HG03135 (cell line): ENCODE data around the gene MOAP1.
"Not testable (repeated sequence)": the region's sequence is repeated elsewhere in the genome, so short reads cannot be mapped to it uniquely, and the experiment has no call there.

Experiments used
- ATAC-seq: cut with Tn5 transposase; IDR thresholded peaks from one replicate; pipeline ENCODE4 v1.9.1; 2021; ENCODE audit warnings: mild to moderate bottlenecking, moderate library complexity; ENCODE audit not compliant: unreplicated experiment

The MOAP1 gene

DNA sequence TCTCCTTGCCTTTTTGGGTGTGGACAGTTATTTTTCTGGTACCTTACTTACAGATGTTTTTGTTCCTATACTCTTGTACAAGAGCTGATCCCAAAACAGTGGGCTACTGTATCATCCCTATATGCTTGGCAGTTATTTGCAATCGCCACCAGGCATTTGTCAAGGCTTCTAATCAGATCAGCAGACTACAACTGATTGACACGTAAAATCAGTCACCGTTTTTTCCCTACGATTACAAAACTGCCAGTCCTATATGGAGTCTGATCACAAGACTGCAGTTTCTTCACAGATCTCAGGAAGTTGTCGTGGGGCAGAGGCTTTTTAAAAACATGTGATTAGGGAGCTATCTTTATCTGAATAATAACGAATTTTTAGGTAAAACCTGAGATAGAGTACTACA lies 1.8 kb upstream of the MOAP1 start:
- ATAC-seq = no peak

DNA sequence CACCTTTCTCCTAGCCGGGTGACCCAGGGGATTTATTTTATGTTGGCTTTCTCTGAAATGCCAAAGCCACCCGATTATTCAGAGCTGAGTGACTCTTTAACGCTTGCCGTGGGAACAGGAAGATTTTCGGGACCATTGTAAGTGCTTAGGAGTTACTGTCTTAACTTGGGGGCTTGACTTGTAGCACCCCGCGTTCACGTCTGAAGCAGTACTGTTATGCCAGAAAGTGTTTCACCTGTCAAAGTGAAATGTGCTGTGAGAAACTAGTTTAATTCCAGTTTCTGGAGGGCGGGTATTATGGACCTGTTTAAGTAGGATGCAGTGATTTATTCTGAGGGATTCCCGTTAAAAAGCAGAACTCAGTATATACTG lies 638 bp upstream of the MOAP1 start:
- ATAC-seq = peak; percentile 8

DNA sequence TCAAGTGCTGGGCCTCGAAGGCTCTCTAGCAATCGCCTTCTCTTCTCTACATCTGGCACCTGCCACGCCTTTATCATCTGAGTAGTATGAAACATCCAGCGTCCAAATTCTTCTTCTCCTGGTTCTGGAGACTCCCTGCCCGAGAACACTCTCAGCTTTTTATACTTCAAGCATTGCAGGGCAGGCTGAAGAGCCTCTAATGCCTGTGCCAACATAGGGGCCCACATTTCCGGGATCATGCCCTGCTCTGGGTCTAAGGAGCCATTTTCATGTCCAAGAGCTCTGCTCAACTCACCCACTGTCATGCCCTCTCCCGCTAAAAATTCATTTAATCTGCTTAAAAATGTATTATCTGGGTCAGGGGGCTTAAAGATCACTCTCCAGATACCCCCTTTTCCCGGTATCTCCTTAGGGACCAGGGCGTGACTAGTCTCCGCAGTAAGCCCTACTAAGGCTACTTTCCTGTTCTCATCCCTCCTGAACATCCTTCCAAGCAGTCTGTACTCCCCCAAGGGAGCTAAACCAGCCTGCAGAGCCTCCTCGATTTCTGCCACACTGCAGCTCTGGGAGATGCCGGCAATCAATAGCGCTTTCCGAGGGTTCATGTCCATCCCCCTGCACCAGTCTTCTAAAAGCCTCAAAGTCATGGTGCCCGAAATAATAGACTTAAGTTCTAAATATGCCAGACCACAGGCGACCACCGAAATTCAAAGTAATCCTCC lies 940 bp downstream of the MOAP1 start:
- ATAC-seq = no peak

DNA sequence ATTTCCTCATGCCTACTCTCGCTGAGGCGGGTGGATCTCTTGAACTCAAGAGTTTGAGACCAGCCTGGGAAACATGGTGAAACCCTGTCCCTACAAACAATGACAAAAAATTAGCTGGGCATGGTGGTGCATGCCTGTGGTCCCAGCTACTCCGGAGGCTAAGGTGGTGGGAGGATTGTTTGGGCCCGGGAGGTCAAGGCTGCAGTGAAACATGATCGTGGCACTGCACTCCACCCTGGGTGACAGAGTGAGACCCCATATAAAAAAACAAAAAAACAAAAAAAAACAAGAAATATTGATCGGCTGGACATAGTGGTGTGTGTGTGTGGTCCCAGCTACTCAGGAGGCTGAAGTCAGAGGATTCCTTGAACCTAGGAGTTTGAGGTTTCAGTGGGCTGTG lies 9.2 kb downstream of the MOAP1 start:
- no peak for ATAC-seq

DNA sequence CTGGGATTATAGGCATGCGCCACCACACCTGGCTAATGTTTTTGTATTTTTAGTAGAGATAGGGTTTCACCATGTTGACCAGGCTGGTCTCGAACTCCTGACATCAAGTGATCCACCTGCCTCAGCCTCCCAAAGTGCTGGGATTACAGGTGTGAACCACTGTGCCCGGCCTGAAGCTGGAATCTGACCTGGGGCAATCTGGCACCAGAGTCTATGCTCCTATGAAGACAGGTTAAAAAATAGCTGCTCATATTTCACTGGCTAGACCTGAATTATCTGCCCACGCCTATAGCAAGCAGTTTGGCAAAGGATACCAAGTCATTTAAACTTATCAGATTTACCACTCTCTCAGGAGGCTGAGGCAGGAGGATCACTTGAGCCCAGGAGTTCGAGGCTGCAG lies 10.0 kb downstream of the MOAP1 start:
- not testable (repeated sequence) for ATAC-seq

DNA sequence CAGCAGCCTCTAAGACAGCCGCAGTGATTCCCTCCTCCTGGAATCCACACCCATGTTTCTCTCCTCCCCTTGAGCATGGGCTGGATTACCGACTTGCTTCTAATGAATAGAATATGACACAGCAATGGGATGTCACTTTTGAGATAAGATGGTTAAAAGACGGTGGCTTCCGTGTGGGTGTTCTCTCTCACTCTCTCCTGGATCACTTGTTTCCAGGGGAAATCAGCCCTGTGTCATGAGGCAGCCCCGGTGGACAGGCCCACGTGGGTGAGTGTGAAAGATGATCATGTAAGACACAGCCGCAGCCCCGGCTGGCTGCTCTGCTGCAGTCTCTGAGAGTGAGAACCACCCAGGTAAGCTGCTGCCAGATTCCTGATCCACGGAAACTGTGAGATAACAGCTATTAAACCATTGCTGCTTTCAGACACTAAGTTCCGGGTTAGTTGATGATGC lies 10.7 kb downstream of the MOAP1 start:
- ATAC-seq = no peak

DNA sequence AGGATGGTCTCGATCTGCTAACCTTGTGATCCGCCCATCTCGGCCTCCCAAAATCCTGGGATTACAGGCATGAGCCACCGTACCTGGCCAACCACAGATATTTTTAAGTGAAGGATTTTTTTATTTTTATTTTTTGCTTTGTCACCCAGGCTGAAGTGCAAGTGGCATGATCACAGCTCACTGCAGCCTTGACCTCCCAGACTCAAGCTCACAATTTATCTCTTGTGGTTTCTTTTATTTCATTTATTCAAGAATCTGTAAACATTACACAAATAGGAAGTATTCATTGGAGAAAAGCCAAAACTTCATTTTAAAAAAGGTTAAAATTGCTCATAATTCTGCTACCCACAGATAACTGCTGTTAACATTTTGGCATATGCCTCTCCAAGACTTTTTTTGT lies 13.3 kb downstream of the MOAP1 start:
- ATAC-seq = no peak

DNA sequence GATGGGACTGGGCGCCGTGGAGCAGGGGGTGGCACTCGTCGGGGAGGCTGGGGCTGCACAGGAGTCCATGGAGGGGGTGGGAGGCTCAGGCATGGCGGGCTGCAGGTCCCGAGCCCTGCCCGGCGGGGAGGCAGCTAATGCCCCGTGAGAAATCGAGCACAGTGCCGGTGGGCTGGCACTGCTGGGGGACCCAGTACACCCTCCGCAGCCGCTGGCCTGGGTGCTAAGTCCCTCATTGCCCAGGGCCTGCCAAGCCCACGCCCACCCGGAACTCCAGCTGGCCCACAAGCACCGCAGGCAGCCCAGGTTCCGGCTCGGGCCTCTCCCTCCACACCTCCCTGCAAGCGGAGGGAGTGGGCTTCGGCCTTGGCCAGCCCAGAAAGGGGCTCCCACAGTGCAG lies 14.6 kb downstream of the MOAP1 start:
- ATAC-seq = not testable (repeated sequence)

DNA sequence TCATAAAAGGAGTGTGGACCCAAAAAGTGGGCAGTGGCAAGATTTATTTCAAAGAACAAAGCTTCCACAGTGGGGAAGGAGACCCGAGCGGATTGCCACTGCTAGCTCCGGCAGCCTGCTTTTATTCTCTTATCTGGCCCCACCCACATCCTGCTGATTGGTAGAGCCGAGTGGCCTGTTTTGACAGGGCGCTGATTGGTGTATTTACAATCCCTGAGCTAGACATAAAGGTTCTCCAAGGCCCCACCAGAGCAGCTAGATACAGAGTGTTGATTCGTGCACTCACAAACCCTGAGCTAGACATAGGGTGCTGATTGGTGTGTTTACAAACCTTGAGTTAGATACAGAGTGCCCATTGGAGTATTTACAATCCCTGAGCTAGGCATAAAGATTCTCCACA lies 15.1 kb downstream of the MOAP1 start:
- not testable (repeated sequence) for ATAC-seq

DNA sequence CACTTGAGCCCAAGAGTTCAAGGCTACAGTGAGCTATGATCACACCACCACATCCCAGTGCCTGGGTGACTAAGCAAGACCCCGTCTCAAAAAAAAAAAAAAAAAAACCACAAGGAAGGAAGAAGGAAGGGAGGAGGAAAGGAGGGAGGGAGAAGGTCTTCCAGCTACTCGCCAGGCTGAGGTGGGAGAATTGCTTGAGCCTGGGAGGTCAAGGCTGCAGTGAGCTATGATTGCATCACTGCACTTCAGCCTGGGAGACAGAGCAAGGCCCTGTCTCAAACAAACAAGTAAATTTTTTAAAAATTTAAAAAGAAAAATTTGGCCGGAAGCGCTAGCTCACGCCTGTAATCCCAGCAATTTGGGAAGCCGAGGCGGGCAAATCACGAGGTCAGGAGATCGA lies 16.1 kb downstream of the MOAP1 start:
- ATAC-seq = not testable (repeated sequence)

DNA sequence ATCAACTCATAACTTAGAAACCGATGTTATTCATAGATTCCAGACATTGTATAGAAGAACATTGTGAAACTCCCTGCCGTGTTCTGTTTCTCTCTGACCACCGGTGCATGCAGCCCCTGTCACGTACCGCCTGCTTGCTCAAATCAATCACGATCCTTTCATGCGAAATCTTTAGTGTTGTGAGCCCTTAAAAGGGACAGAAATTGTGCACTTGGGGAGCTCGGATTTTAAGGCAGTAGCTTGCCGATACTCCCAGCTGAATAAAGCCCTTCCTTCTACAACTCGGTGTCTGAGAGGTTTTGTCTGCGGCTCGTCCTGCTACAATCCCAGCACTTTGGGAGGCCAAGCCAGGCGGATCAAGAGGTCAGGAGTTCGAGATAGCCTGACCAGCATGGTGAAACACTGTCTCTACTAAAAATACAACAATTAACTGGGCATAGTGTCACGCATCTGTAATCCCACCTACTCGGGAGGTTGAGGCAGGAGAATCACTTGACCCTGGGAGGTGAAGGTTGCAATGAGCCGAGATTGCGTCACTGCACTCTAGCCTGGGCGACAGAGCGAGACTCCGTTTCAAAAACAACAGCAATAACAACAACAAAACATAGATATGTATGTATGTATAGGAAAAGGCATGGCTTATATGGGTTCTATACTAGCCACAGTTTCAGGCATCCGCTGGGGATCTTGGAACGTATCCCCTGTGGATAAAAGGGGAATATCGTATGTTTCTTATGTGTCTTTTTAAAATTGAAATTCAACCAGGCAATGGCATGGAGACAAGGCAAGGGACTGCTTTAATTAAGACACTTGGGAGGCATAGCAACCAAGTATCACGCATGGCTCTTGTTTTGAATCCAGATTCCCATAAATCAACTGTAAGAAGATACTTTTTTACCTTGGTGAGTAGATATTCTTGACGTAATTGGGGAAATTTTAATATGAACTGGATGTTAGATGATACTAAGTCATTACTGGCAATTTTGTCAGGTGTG lies 19.1 kb downstream of the MOAP1 start:
- not testable (repeated sequence) for ATAC-seq

DNA sequence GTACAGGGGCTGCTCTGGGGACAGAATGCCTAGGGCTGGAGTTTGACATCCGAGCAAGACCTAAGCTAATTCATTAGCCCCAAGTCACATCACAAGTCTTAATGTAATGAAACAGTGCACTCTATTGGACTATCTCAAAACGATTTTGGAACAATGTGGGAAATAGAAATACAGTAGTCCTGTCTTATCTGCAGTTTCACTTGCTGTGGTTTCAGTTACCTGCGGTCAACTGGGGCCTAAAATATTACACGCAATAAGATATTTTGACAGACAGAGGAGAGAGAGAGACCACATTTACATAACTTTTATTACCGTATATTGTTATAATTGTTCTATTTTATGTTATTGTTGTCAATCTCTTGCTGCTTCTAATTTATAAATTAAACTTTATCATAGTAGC lies 21.1 kb downstream of the MOAP1 start:
- ATAC-seq = no peak

DNA sequence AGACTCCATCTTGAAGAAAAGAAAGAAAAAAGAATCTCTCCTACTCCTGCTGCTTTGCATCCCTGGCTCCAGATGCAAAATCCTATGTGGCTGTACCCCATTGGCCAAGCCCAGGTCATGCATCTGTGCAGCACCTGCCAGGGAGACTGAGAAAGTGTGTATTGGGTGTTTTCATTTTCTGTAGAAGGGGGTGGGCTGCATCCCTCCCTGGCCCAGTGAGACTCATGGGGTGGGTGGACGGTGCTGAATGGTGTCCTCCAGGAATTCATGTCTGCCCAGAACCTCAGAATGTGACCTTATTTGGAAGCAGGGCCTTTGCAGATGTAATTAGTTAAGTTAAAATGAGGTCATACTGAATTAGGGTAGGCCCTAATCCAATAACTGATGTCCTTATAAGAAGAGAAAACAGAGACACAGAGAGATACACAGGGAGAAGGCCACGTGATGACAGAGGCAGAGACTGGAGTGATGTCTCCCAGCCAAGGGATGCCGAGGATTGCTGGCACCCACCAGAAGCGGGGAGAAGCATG lies 23.2 kb downstream of the MOAP1 start:
- ATAC-seq = no peak

DNA sequence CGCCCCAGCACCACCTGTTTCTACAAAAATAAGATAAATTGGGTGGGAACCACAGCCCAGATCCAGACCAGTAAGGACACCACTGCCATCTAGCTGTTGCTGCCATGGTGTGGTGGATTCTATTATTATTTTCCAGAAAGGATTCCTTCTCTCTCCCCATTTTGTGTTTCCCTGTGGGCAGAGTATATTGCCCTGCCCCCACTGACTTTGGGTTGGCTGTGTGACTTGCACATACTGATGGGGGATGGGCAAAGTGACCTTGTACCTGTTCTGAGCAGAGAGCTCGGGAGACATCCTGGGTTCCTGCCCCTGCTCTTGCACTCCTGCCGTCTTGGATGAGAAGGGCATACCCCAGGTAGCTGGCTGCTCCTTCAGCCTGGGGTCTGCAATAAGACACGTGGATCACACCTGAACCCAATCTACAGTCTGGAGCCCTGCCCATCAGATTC lies 24.3 kb downstream of the MOAP1 start:
- no peak for ATAC-seq

DNA sequence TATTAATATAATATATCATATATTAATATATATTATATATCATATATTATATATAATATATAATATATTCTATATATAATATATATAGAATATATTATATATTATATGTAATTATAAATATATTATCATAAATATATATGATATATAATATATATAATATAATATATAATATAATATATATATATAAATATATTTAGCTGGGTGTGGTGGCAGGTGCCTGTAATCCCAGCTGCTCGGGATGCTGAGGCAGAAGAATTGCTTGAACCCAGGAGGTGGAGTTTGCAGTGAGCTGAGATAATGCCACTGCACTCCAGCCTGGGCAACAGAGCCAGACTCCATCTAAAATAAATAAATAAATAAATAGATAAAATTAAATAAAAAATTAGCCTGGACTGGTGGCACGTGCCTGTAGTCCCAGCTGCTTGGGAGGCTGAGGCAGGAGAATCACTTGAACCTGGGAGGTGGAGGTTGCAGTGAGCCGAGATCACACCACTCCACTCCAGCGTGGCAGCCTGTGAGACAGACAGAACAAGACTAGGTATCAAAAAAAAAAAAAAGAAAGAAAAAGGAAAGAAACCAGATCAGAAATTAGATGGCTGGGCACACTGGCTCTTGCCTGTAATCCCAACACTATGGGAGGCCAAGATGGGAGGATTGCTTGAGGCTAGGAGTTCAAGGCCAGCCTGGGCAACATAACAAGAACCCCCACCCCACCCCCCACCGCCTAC lies 24.9 kb downstream of the MOAP1 start:
- ATAC-seq = not testable (repeated sequence)

DNA sequence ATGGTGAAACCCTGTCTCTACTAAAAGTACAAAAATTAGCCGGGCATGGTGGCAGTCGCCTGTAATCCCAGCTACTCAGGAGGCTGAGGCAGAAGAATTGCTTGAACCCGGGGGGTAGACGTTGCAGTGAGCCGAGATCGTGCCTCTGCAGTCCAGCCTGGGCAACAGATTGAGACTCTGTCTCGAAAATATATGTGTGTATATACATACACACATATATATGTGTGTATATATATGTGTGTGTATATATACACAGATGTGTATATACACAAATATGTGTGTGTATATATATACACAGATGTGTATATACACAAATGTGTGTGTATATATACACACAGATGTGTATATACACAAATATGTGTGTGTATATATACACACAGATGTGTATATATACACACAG lies 26.3 kb downstream of the MOAP1 start:
- ATAC-seq = not testable (repeated sequence)

DNA sequence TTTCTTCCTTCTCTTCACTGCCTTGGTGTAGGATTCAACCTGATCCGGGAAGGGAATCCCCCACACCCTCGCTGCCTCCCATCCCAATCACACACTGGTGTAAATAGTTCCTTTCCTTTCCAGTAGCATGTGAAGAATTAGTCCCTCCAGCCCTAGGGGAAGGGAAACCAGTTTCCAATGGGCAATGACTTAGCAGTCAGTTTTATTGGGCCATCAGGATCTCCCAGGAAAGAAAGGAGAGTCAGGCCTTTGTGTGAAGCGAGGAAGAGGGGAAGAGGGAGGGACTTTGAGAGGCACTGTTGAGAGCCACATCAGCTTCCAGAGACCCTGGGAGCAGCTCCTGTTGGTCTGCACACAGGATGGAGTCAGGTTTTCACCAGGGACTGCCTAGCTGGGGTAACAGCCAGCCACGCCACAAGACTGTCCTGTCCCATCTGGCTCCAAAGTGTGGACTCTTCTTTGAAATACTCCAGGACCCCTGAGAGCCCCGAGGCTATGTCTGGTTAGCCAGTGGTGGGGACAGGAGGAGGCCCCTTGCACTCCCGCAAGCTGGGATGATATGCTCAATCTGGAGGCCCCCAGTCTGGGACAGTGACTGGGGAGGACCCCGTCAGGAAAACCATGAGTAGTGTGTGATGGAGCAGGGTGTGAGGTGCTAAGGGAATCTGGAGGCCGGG lies 27.9 kb downstream of the MOAP1 start:
- ATAC-seq = no peak

DNA sequence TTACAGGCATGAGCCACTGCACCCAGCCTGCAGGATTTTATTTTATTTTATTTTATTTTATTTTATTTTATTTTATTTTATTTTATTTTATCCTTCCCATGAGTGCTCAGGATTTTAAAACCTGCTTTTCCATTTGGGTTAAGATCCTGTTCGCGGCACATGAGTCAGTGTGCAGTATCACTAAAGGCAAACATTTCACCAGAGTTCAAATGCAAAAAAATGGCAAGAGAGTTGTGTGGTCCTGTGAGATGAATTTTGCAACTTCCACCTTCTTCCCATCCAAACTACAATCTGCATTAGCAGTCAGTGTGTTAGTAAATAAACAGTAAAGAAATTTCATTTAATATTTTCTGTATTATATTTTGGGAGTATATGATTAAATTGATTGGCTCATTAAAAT lies 29.0 kb downstream of the MOAP1 start:
- ATAC-seq = no peak

DNA sequence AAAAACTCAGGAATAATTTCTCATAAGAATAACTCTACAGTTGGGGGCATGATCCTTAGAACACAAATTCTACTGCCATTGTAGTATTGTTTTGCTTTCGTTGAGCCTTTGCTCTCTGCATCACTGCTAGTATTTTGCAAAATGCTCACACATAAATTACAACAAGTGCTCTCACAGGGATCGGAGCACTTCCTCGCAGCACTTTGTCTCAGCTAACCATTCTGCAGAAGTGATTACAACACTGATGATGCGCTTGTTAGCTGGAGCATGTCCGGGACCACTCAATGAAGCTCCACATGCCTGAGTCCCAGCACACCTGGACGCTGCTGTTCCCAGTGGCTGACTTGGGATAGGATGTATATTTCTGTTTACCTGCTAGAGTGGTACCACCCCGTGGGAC lies 31.6 kb downstream of the MOAP1 start:
- no peak for ATAC-seq
